ENCODE measurements around the gene HRH3.

DNA sequence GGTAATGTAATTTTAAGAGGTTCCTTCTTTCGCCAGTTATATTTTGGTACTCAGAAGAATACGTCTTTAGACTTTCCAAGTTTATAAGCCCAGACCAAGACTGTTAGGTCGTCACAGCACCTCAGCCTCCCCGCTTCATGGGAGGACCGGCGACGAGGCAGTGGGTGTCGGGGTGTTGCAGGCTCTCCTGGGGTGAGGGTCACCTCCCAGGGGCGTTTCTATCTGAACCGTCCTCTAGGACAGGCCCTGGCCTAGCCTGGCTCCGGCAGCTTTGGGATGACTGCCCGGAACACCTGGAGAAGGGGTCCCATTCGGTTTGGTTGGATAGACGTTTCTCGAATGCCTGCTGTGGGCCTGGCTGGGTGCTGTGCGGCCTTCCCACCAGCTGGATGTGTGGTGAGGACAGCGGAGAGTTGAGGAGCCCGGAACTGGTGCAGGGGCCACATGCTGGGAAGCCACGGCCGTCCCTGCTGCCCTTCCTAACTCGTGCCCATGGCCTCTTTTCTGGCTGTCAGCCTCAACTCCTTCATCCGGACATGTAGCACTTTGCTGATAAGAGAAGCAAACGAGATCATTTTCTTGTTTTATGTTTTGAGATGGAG, 19.3 kb upstream of the HRH3 start:
- TF ChIP-seq, protein P1, sequence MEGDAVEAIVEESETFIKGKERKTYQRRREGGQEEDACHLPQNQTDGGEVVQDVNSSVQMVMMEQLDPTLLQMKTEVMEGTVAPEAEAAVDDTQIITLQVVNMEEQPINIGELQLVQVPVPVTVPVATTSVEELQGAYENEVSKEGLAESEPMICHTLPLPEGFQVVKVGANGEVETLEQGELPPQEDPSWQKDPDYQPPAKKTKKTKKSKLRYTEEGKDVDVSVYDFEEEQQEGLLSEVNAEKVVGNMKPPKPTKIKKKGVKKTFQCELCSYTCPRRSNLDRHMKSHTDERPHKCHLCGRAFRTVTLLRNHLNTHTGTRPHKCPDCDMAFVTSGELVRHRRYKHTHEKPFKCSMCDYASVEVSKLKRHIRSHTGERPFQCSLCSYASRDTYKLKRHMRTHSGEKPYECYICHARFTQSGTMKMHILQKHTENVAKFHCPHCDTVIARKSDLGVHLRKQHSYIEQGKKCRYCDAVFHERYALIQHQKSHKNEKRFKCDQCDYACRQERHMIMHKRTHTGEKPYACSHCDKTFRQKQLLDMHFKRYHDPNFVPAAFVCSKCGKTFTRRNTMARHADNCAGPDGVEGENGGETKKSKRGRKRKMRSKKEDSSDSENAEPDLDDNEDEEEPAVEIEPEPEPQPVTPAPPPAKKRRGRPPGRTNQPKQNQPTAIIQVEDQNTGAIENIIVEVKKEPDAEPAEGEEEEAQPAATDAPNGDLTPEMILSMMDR (IDR thresholded peaks at IDR 0.05; ENCODE audit: low read depth, low read length, poor library complexity, severe bottlenecking) = no peak
- TF ChIP-seq EZH2phosphoT487 (IDR thresholded peaks at IDR 0.05; ENCODE audit: borderline replicate concordance, low read length) = no peak
